NCI-H128 (cell line): ENCODE data around the gene MYO1D.

Experiments
- DNase-seq: peaks from one replicate; lab custom pipeline; 2025; ENCODE audit not compliant: unreplicated experiment; lab: John Stamatoyannopoulos, UW

Gene MYO1D

GRCh38 chr17:32492648-32493289 is 384.2 kb downstream of the MYO1D start:
- DNase-seq = no peak

GRCh38 chr17:32492264-32492589 is 384.7 kb downstream of the MYO1D start:
- no peak for DNase-seq

- DNase-seq = no peak
These were observed 385.3 kb downstream of the MYO1D start for GRCh38 chr17:32491371-32492263.

DNA sequence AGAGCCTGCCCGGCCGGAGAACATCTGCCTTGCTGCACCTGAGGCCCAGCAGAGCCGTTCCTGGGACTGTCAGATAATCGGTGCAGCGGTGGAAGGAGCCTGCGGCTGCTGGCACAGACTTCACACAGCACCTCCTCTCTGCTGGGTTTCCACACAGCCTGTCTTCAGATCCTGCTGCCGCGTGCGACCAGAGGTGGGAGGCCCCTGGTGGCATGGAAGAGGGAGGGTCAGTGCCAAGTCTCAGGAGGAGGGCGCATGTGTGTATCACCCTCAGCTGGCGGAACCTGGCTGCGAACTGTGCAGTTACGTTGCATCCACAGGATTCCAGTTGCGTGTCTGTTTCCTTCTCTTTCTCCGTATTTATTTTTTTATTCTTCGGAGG is 386.8 kb downstream of the MYO1D start:
- no peak for DNase-seq

DNA sequence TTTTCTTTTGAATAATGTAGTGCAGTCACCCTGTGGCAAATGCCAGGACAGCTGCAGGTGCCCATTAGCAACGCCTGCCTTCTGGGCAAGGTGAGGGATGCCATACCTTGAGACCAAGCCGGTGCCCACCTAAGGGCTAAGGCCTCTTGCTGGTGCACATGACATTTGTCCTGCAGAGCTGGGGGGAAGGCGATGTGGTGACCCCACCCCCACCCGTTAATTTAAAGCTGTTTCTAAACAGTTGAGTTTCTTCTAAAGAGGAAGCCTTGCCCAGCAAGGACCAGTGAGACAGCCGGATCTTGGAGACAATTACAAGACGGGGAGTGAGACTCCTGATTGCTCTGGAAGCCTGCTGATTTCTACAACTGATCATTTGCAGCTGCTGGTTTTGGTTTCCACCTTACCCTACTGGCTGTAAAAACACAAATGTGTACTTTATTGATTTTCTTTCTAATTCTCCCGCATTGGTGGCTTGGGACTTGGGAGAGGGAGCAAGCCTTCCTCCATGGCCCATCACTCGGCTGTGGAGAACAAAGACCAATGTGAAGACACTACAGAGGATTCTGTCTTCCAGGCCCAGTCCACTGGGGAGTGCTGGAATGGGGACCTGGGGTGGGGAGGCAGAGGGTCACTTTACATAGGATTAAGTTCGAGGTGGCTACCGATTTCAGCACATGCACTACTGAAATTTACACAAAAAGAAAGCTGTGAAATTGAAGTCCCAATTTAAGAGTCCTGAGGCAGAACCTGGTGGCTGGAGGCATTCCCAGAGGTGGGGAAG is 387.4 kb downstream of the MYO1D start:
- DNase-seq = no peak

DNA sequence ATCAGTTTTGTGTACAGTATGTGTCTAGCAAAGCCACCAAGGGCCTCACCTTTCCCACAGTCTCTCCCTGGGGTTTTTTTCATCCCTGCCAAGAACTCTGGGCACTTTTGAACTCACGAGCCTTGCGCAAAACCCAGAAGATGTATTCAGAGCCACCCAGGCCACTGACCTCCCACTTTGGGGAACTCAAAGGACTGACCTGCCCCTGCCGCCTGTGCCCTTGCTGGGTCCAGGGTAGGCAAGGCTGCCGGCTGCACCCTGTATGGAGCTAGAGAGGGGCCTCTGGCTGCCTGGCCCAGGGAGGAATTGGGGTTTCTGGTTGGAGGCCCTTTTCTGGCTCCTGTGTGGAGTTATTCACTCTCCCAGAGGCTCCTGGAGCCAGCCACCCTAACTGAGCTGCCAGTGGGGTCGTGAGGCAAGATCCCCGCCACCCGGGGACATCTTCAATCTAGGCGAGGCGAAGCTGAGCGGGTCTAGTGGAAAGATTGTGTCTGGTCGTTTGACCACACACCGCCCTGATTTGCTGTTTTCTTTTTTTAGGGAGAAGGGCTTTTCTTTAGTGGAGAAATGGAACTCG is 388.2 kb downstream of the MYO1D start:
- no peak for DNase-seq

DNA sequence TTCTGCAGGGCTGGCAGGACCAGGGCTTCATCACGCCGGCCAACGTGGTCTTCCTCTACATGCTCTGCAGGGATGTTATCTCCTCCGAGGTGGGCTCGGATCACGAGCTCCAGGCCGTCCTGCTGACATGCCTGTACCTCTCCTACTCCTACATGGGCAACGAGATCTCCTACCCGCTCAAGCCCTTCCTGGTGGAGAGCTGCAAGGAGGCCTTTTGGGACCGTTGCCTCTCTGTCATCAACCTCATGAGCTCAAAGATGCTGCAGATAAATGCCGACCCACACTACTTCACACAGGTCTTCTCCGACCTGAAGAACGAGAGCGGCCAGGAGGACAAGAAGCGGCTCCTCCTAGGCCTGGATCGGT is 388.8 kb downstream of the MYO1D start:
- no peak for DNase-seq

DNA sequence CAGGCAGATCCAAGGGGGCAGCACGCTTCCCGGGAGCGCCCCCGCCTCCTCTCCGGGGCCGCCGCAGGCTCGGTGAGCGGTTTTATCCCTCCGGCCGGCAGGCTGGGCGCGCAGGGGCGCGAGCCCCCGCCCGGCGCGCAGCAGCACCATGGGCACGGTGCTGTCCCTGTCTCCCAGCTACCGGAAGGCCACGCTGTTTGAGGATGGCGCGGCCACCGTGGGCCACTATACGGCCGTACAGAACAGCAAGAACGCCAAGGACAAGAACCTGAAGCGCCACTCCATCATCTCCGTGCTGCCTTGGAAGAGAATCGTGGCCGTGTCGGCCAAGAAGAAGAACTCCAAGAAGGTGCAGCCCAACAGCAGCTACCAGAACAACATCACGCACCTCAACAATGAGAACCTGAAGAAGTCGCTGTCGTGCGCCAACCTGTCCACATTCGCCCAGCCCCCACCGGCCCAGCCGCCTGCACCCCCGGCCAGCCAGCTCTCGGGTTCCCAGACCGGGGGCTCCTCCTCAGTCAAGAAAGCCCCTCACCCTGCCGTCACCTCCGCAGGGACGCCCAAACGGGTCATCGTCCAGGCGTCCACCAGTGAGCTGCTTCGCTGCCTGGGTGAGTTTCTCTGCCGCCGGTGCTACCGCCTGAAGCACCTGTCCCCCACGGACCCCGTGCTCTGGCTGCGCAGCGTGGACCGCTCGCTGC is 389.3 kb downstream of the MYO1D start:
- DNase-seq = no peak

GRCh38 chr17:32486701-32487472 is 390.0 kb downstream of the MYO1D start, which contains the start of gene CDK5R1:
Gene CDK5R1, plus strand, starts transcription at chr17:32486993. Its CDS starts 628 bp downstream, at chr17:32487621.
- no peak for DNase-seq

GRCh38 chr17:32486111-32486700 is 390.7 kb downstream of the MYO1D start:
- peak; percentile 52 for DNase-seq

GRCh38 chr17:32485261-32486110 is 391.4 kb downstream of the MYO1D start:
- no peak for DNase-seq

GRCh38 chr17:32484628-32485027 is 392.3 kb downstream of the MYO1D start:
- no peak for DNase-seq

- no peak for DNase-seq
These were observed 392.9 kb downstream of the MYO1D start for GRCh38 chr17:32484041-32484461.

GRCh38 chr17:32483451-32484019 is 393.4 kb downstream of the MYO1D start:
- no peak for DNase-seq

DNA sequence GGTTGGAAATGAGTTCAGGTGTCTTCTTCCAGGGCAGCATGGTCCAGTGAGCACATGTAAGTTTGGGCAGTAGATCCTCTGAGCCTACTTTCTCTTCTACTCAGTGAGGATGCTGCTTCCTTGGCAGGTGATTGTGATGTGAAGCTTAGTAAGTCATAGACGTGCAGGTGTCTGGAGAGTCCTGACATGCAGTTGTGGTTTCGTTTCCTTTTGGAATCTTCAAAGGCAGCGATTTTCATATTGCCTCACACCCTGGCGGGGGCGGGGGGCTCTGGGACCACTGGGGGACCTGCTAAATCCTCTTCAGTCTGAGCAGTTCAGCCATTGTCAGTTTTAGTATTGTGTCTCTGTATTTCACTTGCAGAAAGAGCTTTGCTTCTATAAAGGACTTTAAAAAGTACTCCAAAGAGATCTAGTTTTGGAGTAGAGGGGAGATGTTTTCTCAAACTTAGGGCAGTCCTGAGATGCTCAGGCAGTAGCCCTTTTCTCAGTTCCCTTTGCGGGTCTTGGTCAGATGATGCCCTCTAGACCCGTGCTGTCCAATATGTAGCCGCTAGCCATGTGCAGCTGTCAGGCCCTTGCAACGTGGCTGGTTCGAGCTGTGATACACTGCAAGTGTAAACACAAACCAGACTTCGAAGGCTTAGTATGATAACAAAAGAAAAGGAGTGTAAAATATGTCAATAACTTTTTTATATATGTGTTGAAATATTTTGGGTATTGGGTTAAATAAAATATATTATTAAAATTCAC is 394.2 kb downstream of the MYO1D start:
- no peak for DNase-seq

DNA sequence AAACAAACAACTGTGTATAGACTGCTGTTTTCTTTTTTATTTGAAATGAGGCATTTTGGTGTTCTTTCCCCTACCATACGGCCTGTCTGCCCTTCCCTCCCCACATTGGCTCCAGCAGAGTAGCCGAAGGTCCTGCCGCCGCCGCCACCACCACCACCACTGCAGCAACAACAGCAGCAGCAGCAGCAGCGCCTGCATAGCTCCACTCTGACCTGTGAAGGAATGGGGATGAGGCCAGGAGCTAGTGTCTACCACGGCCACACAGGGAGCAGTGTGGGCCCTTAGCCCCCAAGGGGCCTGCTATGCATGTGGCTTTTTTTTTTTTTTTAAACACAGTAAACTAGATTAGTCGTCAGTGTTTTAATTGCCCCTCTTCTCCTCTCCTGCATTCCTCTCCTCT is 395.7 kb downstream of the MYO1D start:
- no peak for DNase-seq

DNA sequence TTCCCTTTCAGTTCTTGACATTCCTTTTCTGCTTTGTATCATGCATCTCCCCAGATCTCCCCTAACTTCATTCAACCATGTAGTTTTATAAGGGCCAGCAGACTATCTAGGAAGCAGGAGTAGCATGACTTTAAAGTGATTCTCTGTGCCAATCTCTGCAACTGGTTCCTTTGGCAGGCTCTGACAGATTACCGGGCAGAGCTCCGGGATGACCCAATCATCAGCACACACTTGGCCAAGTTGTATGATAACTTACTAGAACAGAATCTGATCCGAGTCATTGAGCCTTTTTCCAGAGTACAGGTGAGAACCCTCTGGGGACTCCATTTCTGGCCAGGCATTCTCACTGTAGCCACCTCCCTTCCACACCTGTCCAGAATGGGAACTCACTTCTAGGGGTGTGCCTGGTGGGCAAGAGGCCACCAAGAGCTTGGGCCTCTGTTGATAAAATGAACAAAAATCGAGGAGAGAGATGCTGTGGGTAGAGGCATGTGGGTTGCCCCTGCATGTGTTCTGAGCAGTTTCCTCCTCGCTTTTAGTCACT is 397.8 kb downstream of the MYO1D start:
- no peak for DNase-seq
